ENCODE measurements around the gene CHL1. TPM values are rescaled to one million over a fixed set of nuclear protein-coding genes. Genes with fewer than 3 reads are reported as not detected.

The CHL1 gene
- total and polyA plus RNA-seq, 2 donors (not counting 1 experiment from before 2014, with no cell fraction given): 0.01 to 0.33 TPM

- TF ChIP-seq EZH2 (IDR thresholded peaks at IDR 0.05; ENCODE audit: low read length, missing control alignments): no peak
- no peak for TF ChIP-seq CTCF (conservative IDR thresholded peaks at IDR 0.05 in 1 of 2, IDR thresholded peaks at IDR 0.05 in 1 of 2; ENCODE audit: low read depth in 1 of 2, low read length in 2 of 2)
- no peak for DNase-seq (ENCODE audit: low read depth in 2 of 2)
Measured at GRCh38 chr3:204102-204501, 7.5 kb downstream of the CHL1 start.

GRCh38 chr3:207973-208372 lies 11.4 kb downstream of the CHL1 start:
- Histone ChIP-seq H3K27ac (ENCODE audit: insufficient read depth, low read length) (no peak overlapping the region), H3K36me3 (ENCODE audit: control insufficient read depth, insufficient read depth, low read length) (no peaks in the 10 kb centered on the region), H3K4me2 (ENCODE audit: extremely low read depth, insufficient read depth, low read length) (no peak overlapping the region)

More at GRCh38 chr3:204102-204501, 7.5 kb downstream of the CHL1 start:
- no peak overlapping the region for H3K4me2 ChIP-seq (ENCODE audit: extremely low read depth, insufficient read depth, low read length)
- H3K27ac ChIP-seq (ENCODE audit: insufficient read depth, low read length): no peak overlapping the region
- H3K9me3 ChIP-seq (ENCODE audit: control insufficient read depth, insufficient read depth, low read depth, low read length): no peaks in the 10 kb centered on the region
- no peak overlapping the region for H2AFZ ChIP-seq (ENCODE audit: low read length)
- no peak overlapping the region for H3K4me3 ChIP-seq (replicated peaks in 1 of 4; ENCODE audit: control extremely low read depth in 1 of 4, insufficient read depth in 1 of 4, low read depth in 3 of 4, low read length in 4 of 4)
- no peak overlapping the region for H3K9ac ChIP-seq (ENCODE audit: insufficient read depth, low read length)
- H4K20me1 ChIP-seq (ENCODE audit: control insufficient read depth, extremely low read depth, insufficient read depth, low read length): no peaks in the 10 kb centered on the region
- no peaks in the 10 kb centered on the region for H3K4me1 ChIP-seq (ENCODE audit: control insufficient read depth, extremely low read depth, insufficient read depth, low read length)
- H3K79me2 ChIP-seq (ENCODE audit: control insufficient read depth, insufficient read depth, low read length): no peaks in the 10 kb centered on the region
- H3K27me3 ChIP-seq (ENCODE audit: control insufficient read depth, insufficient read depth, low read length): no peaks in the 10 kb centered on the region
- H3K36me3 ChIP-seq (ENCODE audit: control insufficient read depth, insufficient read depth, low read length): no peaks in the 10 kb centered on the region

GRCh38 chr3:210669-211068 lies 14.1 kb downstream of the CHL1 start:
- H3K36me3 ChIP-seq (ENCODE audit: control insufficient read depth, insufficient read depth, low read length): no peaks in the 10 kb centered on the region
- H3K27me3 ChIP-seq (ENCODE audit: control insufficient read depth, insufficient read depth, low read length): no peaks in the 10 kb centered on the region
- no peaks in the 10 kb centered on the region for H3K9me3 ChIP-seq (ENCODE audit: control insufficient read depth, insufficient read depth, low read depth, low read length)
- no peaks in the 10 kb centered on the region for H4K20me1 ChIP-seq (ENCODE audit: control insufficient read depth, extremely low read depth, insufficient read depth, low read length)
- H3K4me2 ChIP-seq (ENCODE audit: extremely low read depth, insufficient read depth, low read length): no peak overlapping the region
- H3K27ac ChIP-seq (ENCODE audit: insufficient read depth, low read length): no peak overlapping the region
- no peaks in the 10 kb centered on the region for H3K4me1 ChIP-seq (ENCODE audit: control insufficient read depth, extremely low read depth, insufficient read depth, low read length)
- TF ChIP-seq CTCF (conservative IDR thresholded peaks at IDR 0.05 in 1 of 2, IDR thresholded peaks at IDR 0.05 in 1 of 2; ENCODE audit: low read depth in 1 of 2, low read length in 2 of 2) (no peak), EZH2 (IDR thresholded peaks at IDR 0.05; ENCODE audit: low read length, missing control alignments) (no peak)
- H3K4me3 ChIP-seq (replicated peaks in 1 of 4; ENCODE audit: control extremely low read depth in 1 of 4, insufficient read depth in 1 of 4, low read depth in 3 of 4, low read length in 4 of 4): no peak overlapping the region
- no peaks in the 10 kb centered on the region for H3K79me2 ChIP-seq (ENCODE audit: control insufficient read depth, insufficient read depth, low read length)
- no peak overlapping the region for H2AFZ ChIP-seq (ENCODE audit: low read length)
- H3K9ac ChIP-seq (ENCODE audit: insufficient read depth, low read length): no peak overlapping the region
- no peak for DNase-seq (ENCODE audit: low read depth in 2 of 2)

More at GRCh38 chr3:207973-208372, 11.4 kb downstream of the CHL1 start:
- H2AFZ ChIP-seq (ENCODE audit: low read length): no peak overlapping the region
- TF ChIP-seq EZH2 (IDR thresholded peaks at IDR 0.05; ENCODE audit: low read length, missing control alignments): no peak
- no peak for TF ChIP-seq CTCF (conservative IDR thresholded peaks at IDR 0.05 in 1 of 2, IDR thresholded peaks at IDR 0.05 in 1 of 2; ENCODE audit: low read depth in 1 of 2, low read length in 2 of 2)
- H3K9ac ChIP-seq (ENCODE audit: insufficient read depth, low read length): no peak overlapping the region
- no peaks in the 10 kb centered on the region for H3K4me1 ChIP-seq (ENCODE audit: control insufficient read depth, extremely low read depth, insufficient read depth, low read length)
- H3K4me3 ChIP-seq (replicated peaks in 1 of 4; ENCODE audit: control extremely low read depth in 1 of 4, insufficient read depth in 1 of 4, low read depth in 3 of 4, low read length in 4 of 4): no peak overlapping the region
- no peaks in the 10 kb centered on the region for H3K27me3 ChIP-seq (ENCODE audit: control insufficient read depth, insufficient read depth, low read length)
- no peaks in the 10 kb centered on the region for H3K9me3 ChIP-seq (ENCODE audit: control insufficient read depth, insufficient read depth, low read depth, low read length)
- no peaks in the 10 kb centered on the region for H4K20me1 ChIP-seq (ENCODE audit: control insufficient read depth, extremely low read depth, insufficient read depth, low read length)
- no peaks in the 10 kb centered on the region for H3K79me2 ChIP-seq (ENCODE audit: control insufficient read depth, insufficient read depth, low read length)
- DNase-seq (ENCODE audit: low read depth in 2 of 2): no peak

All from fibroblast of lung (primary cell).